Urinary bladder (tissue), 4 donors: ENCODE results near the gene CAPN11. TPM values are rescaled to one million over a fixed set of nuclear protein-coding genes. Genes with fewer than 3 reads are reported as not detected.
A peak's percentile ranks its signal among the peaks of the same experiment; 100 is the strongest.

Source experiments
- DNase-seq: peaks from one replicate; pipeline ENCODE4 v3.0.0-alpha.2; 2015; ENCODE audit errors: extremely low spot score
- H3K27ac ChIP-seq: one replicate; pipeline ENCODE4 v1.5.1; 2013; ENCODE audit warnings: low read depth, mild to moderate bottlenecking, moderate library complexity
- H3K36me3 ChIP-seq: one replicate; pipeline ENCODE4 v1.6.1; 2013; ENCODE audit warnings: mild to moderate bottlenecking, moderate library complexity; ENCODE audit not compliant: insufficient read depth
- H3K4me1 ChIP-seq: one replicate; pipeline ENCODE4 v1.6.1; 2013; ENCODE audit warnings: mild to moderate bottlenecking, moderate library complexity; ENCODE audit not compliant: insufficient read depth
- H3K4me3 ChIP-seq: one replicate; pipeline ENCODE4 v1.5.1; 2013; ENCODE audit warnings: low read depth, low read length
- WGBS: extraction: QIAGEN DNeasy Blood & Tissue Kit; methylation state at CpG from one replicate; pipeline ENCODE4 v1.1.7; 2013; 5-methylcytosine and 5-hydroxymethylcytosine counted together
- polyA plus RNA-seq: library from polyadenylated mRNA; stranded (reverse); fragments of 200-250 nt; gene quantifications from one replicate; pipeline ENCODE4 v1.2.3, GENCODE V29; 2013
- total RNA-seq: library from RNA; depleted of rRNA; stranded (reverse); fragments of >200 nt; gene quantifications from one replicate; pipeline ENCODE4 v1.2.3, GENCODE V29; 2014
- donor health status: healthy with polysubstance abuse.
- donor health status: healthy.

The CAPN11 gene
- total and polyA plus RNA-seq, 2 donors: 0.53 to 1.1 TPM

DNA sequence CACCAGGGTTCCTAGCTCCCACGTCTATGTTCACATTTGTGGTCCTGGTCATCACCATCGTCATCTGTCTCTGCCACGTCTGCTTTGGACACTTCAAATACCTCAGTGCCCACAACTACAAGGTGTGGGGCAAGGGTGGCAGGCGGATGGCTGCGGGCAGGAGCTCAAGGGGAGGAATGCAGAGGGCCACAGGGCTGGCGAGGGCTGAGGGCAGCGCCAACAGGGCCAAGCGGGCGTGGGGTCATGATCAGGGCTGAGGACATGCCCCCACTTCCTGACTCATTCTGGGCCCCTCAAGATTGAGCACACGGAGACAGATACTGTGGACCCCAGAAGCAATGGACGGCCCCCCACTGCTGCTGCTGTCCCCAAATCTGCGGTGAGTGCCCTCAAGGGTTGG is 4.6 kb upstream of the CAPN11 start:
- peaks cover 3% of the 10 kb centered on the region for H3K36me3 ChIP-seq
- peaks cover 2% of the 10 kb centered on the region for H3K4me1 ChIP-seq
- H3K4me3 ChIP-seq: no peak overlapping the region
- H3K27ac ChIP-seq: no peak overlapping the region
- WGBS: 91% methylated on average over 12 of the region's 12 CpGs
- no peak for DNase-seq

DNA sequence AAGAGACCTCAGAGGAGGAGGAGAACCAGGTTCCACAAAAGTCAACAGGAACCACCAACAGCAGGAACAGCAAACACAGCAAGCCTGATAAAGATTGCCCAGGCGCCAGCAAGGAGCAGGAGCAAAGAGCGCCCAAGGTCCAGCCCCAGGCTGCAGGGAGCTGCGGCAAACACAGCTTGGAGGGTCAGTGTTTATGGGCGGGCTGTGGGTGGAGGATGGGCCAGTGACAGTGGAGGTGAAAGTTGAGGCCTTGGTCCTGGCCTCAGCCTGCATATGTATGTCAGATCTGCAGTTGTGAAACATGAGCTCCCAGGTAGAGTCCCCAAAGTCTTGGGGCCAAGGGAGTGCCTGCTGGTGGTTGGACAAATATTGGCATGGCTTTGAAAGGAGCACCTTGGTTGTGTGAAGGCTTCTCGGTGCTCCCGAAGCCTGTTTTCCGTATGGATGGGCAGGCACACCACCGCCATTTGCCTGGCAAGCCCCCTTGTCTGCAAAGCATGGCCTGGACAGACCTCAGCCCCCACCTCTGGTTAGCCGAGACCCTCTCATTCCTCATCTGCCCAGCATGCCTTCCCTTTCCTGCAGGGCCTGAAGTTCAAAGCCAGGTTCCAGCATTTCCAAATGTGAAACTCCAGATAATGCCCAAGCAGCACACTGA is 2.0 kb upstream of the CAPN11 start:
- 76% methylated on average over 9 of the region's 9 CpGs for WGBS
- H3K27ac ChIP-seq: no peak overlapping the region
- H3K36me3 ChIP-seq: peaks cover 3% of the 10 kb centered on the region
- H3K4me1 ChIP-seq: peaks cover 2% of the 10 kb centered on the region
- no peak for DNase-seq
- no peak overlapping the region for H3K4me3 ChIP-seq

DNA sequence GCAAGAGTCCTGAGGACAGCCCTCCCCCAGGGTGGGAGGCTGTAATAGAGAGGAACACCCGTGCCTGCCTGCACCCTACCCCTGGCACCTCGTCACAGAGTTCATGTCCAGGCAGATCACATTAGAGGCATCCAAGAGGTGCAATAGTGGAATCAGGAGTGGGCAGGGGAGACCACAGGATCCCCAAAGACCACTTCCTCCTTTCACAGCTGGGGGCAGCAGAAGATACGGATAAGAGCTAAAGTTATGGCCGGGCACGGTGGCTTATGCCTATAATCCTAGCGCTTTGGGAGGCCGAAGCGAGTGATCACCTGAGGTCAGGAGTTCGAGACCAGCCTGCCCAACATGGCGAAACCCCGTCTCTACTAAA is 1.5 kb upstream of the CAPN11 start:
- Histone ChIP-seq H3K36me3 (peaks cover 3% of the 10 kb centered on the region), H3K4me1 (peaks cover 2% of the 10 kb centered on the region), H3K4me3 (no peak overlapping the region), H3K27ac (no peak overlapping the region)
- no peak for DNase-seq
- WGBS: 77% methylated on average over 11 of the region's 11 CpGs

DNA sequence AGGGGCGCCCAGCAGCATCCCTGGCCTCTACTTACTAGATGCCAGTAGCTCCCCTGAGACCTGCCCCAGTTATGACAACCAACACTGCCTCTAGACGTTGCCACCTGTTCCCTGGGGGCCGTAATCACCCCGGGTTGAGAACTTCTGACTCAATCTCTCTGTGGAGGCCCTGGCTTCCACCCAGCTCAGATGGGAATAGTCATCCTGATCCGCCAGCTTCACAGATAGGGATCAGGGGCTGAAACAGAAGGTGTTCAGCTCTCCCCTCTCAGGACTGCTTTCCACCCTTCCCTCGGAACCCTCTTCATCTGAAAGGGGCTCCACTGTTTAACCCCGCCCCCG is 3.3 kb downstream of the CAPN11 start:
- no peak overlapping the region for H3K4me3 ChIP-seq
- WGBS: 64% methylated on average over 8 of the region's 8 CpGs
- H3K36me3 ChIP-seq: no peaks in the 10 kb centered on the region
- H3K27ac ChIP-seq: no peak overlapping the region
- no peak for DNase-seq
- no peaks in the 10 kb centered on the region for H3K4me1 ChIP-seq

DNA sequence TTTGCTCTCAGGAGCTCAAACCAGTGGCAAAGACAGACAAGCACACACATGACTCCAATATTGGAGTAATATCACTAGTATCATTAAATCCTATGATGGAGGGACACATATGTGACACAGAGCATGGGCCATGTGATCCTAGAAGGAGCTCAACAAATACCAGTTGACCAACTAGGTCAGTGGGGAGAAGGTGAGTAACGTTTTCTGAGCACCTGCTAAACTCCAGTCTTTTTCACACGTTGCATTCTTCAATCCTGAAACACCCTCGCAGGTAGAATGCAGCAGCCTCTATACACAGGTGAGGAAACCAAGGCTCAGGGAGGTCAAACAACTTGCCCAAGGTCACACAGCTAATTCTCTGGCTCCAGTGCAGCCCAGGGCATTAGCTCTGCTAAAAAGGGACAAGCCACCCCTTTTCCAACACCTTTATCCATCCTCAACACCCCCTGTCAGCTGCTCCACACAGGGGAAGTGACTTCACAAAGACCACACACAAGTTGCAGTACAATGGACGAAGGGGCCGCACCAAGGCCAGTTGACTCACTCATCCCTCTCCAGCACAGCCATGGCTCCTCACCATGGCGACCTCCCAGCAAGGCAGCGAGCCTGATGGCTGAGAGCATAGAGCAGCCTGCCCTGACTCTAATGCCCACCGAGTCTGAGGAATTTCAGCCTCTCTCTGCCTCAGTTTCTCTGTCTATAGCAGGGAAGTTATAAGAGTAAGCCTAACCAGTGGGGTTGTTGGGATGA is 4.4 kb downstream of the CAPN11 start:
- Histone ChIP-seq H3K4me3 (no peak overlapping the region), H3K36me3 (no peaks in the 10 kb centered on the region), H3K27ac (no peak overlapping the region), H3K4me1 (no peaks in the 10 kb centered on the region)
- DNase-seq: no peak
- WGBS: 78% methylated on average over 8 of the region's 8 CpGs

DNA sequence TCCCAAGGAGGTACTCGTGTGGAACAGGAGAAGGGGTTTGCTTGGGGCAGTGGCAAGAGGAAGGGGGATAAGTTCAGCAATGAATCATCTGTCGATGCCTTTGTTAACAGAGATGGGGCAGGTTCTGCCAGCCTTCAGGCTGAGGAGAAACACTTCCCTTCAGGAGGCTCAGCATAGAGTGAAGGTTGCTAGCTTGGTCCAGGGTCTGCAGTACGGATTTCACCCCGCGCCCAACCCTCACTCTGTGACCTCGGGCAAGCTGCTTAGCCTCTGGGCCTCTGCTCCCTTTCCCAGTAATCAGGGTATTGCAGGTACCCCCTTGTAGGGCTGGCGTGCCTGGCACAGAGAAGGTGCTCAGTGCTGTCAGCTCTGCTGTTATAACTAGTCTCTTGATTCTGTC is 7.5 kb downstream of the CAPN11 start:
- no peak for DNase-seq
- Histone ChIP-seq H3K4me1 (no peaks in the 10 kb centered on the region), H3K4me3 (no peak overlapping the region), H3K27ac (no peak overlapping the region), H3K36me3 (no peaks in the 10 kb centered on the region)
- 78% methylated on average over 7 of the region's 7 CpGs for WGBS

DNA sequence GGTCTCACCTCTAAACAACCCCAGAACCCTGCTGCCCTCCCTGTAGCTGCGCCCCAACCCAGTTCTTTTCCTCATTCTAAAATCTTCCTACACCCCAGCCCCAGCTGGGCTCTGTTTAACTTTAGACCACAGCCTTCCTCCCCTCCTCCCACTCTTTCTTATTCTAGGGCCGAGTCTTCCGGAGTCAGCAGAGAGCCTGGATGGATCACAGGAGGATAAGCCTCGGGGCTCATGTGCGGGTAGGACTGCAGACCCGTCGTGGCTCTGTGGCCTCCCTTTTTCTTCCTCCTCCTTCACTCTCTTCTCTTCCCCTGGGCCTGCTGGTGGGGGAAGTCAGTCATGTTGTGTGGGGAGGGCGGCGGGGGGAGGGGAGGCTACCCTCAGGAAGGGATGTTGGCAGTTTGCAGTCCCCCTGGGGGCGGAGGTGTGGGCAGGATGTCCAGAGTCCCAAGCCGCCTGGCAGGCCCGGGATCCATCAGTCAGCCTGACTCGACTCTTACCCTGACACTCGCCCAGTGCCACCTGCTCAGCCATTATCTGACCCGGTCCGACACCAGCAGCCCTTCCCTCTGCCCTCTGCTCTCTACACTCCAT is 8.1 kb downstream of the CAPN11 start:
- DNase-seq: no peak
- H3K27ac ChIP-seq: no peak overlapping the region
- WGBS: 49% methylated on average over 16 of the region's 16 CpGs
- H3K4me1 ChIP-seq: no peaks in the 10 kb centered on the region
- no peaks in the 10 kb centered on the region for H3K36me3 ChIP-seq
- H3K4me3 ChIP-seq: no peak overlapping the region

DNA sequence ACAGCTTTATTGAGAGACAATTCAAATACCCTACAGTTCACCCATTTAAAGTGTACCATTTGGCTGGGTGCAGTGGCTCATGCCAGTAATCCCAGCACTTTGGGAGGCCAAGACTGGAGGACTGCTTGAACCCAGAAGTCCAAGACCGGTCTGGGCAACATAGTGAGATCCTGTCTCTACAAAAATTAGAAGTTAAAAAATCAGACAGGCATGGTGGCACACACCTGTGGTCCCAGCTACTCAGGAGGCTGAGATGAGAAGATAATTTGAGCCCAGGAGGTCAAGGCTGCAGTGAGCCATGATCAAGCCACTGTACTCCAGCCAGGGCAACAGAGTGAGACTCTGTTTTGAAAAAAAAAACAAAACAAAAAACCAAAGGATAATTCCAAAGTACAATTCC is 8.9 kb downstream of the CAPN11 start:
- 100% methylated on average over 1 of the region's 1 CpG for WGBS
- no peak for DNase-seq
- Histone ChIP-seq H3K27ac (no peak overlapping the region), H3K4me1 (no peaks in the 10 kb centered on the region), H3K36me3 (no peaks in the 10 kb centered on the region), H3K4me3 (no peak overlapping the region)

DNA sequence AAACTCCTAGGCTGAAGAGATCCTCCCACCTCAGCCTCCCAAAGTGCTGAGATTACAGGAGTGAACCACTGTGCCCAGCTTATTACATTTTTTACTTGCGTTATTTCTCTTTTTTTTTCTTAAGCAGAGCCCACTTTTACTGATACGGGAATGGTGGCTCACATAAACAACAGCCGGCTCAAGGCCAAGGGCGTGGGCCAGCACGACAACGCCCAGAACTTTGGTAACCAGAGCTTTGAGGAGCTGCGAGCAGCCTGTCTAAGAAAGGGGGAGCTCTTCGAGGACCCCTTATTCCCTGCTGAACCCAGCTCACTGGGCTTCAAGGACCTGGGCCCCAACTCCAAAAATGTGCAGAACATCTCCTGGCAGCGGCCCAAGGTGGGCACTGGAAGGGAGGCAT is 10.5 kb downstream of the CAPN11 start:
- Histone ChIP-seq H3K27ac (no peak overlapping the region), H3K4me1 (no peaks in the 10 kb centered on the region), H3K4me3 (no peak overlapping the region), H3K36me3 (no peaks in the 10 kb centered on the region)
- DNase-seq: no peak
- whole genome bisulfite sequencing: 40% methylated on average over 9 of the region's 9 CpGs

DNA sequence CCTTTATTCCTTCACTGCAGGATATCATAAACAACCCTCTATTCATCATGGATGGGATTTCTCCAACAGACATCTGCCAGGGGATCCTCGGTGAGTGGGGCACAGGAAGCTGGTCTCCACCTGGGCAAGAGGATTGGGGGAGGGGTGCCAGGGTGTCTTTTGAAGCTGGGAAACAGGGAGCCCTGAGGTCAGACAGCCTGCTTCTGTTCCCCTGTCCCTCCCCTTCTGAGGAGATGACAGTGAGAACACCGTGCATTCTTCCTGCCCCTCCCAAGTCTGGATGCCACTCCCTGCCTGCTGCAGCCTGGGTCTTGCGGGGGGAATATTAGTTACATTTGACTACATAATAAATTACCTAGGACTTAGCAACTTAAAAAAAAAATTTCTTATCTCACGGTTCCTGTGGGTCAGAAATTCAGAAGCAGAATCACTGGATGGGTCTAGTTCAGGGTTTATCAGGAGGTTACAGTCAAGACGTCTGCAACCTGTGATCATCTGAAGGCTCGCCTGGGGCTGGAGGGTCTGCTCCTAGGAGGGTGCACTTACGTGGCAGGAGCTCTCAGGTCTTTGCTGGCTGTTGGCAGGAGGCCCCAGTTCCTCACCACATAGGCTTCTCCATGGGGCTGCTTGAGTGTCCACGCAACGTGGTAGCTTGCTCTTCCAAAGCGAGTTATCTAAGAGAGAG is 11.4 kb downstream of the CAPN11 start:
- H3K36me3 ChIP-seq: no peaks in the 10 kb centered on the region
- H3K4me3 ChIP-seq: no peak overlapping the region
- no peaks in the 10 kb centered on the region for H3K4me1 ChIP-seq
- 69% methylated on average over 10 of the region's 10 CpGs for WGBS
- no peak overlapping the region for H3K27ac ChIP-seq
- no peak for DNase-seq

DNA sequence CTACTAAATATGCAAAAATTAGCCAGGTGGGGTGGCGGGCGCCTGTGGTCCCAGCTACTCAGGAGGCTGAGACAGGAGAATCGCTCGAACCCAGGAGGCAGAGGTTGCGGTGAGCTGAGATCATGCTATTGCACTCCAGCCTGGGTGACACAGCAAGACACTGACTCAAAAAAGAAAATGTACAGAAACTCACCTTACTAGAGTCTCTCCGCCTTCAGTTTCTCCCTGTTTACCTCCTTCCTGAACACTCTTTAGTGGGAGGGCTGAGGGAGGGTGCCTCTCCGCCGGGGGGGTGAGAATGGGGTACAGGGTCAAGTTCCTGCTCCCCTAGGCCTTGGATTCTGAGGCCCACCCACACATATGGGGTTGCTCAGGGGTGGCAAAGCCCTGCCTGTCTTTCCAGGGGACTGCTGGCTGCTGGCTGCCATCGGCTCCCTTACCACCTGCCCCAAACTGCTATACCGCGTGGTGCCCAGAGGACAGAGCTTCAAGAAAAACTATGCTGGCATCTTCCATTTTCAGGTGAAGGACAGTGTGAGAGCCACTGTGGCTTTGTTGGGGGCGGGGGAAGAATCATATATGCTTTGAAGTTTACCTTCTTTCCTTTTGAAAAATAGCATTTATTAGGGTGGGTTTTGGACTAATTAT is 13.4 kb downstream of the CAPN11 start:
- DNase-seq: no peak
- no peaks in the 10 kb centered on the region for H3K4me1 ChIP-seq
- H3K36me3 ChIP-seq: no peaks in the 10 kb centered on the region
- no peak overlapping the region for H3K27ac ChIP-seq
- WGBS: 81% methylated on average over 12 of the region's 12 CpGs
- H3K4me3 ChIP-seq: no peak overlapping the region

DNA sequence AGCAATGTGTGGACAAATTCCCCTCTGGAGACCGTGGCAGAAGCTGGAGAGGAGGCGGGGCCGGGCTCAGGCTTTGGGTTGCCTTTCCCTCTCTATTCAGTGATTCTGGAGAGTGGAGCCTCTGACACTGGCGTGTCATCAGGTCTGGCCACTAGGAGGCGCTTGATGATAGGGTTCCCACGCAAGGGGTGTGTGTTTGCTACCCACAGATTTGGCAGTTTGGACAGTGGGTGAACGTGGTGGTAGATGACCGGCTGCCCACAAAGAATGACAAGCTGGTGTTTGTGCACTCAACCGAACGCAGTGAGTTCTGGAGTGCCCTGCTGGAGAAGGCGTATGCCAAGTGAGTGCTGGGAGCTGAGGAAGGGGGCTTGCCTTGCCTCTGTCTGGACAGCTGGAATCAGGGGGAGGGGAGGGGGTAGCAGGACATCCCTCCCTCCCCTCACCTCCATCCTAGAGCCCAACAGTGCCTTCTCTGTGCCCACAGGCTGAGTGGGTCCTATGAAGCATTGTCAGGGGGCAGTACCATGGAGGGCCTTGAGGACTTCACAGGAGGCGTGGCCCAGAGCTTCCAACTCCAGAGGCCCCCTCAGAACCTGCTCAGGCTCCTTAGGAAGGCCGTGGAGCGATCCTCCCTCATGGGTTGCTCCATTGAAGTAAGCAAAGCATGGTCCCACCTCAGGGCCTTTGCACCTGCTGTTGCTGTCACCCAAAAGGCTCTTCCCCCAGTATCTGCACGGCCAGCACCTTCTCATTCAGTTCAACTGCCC is 14.3 kb downstream of the CAPN11 start:
- Histone ChIP-seq H3K4me1 (peaks cover 1% of the 10 kb centered on the region), H3K27ac (no peak overlapping the region), H3K4me3 (no peak overlapping the region), H3K36me3 (no peaks in the 10 kb centered on the region)
- 28% methylated on average over 15 of the region's 15 CpGs for WGBS
- DNase-seq: peak; percentile 47

DNA sequence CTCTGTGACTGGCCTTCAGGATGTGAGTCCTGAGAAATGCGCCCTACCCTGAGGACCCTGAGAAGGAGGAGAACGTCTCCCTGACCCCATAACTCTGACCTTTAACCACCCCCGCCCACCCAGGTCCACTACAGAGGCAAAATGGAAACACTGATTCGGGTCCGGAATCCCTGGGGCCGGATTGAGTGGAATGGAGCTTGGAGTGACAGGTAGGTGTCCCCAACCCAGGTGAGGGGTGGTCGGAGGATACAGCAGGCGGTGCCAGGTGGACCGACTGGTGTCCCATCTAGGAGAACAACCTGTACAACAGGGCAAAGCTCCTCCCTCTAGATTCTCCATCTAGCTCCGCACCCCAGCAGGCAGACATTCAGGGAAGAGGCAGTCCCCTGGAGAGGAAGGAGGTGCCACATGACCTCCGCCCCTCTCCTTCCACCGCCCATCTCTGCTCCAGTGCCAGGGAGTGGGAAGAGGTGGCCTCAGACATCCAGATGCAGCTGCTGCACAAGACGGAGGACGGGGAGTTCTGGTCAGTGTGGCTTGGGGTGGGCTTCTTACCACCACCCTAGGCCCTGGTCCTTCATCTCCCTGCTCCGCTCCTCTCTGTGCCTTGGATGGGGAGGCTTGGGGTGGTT is 17.6 kb downstream of the CAPN11 start:
- 81% methylated on average over 15 of the region's 15 CpGs for WGBS
- Histone ChIP-seq H3K4me1 (peaks cover 1% of the 10 kb centered on the region), H3K36me3 (no peaks in the 10 kb centered on the region), H3K4me3 (no peak overlapping the region), H3K27ac (no peak overlapping the region)
- no peak for DNase-seq
